K562 (cell line): ENCODE results near the gene TEX261. TPM values are rescaled to one million over a fixed set of nuclear protein-coding genes. Genes with fewer than 3 reads are reported as not detected.

ENCODE experiments used
- ATAC-seq: fragments of 200-7000 bp; cut with Tn5 transposase; 3 replicates; pipeline ENCODE4 v1.9.1; 2020; ENCODE audit warnings: moderate library complexity
- BruUV-seq: library from RNA; stranded (reverse); fragments of 400-500 nt; replicated peaks from 2 replicates; lab custom pipeline; 2021; lab: Mats Ljungman, UMichigan
- CTCF ChIA-PET: fragments of 300-600 bp; formaldehyde crosslinking; extraction: SDS; loops from one replicate; lab custom pipeline; 2021; ENCODE audit warnings: low intra/inter-chr PET ratio; lab: Yijun Ruan, JAX
- POLR2A ChIA-PET: fragments of 300-600, 350-650 bp; sonication (Branson Sonifier 250); formaldehyde crosslinking; extraction: SDS; loops from one replicate; lab custom pipeline; 2021; ENCODE audit warnings: antibody characterized with exemption, inconsistent platforms; lab: Yijun Ruan, JAX
- DNase-seq, 4 experiments: peaks; one replicate each; pipeline versions ENCODE4 v3.0.0 to v3.0.0-alpha.2; 2011 to 2018; ENCODE audit warnings: low spot score in 3 of 4, mixed read lengths in 3 of 4; ENCODE audit errors: extremely low read depth in 1 of 4
- FAIRE-seq: peaks from 2 replicates; lab custom pipeline; 2011; peaks lifted over from hg19 to GRCh38; lab: Jason Lieb, UNC
- H2AFZ ChIP-seq: 2 replicates; pipeline ENCODE4 v1.6.0; 2011; ENCODE audit warnings: low read depth, low read length, control low read depth, inconsistent platforms
- H3K27ac ChIP-seq: fragments of 200-600 bp; 3 replicates; pipeline ENCODE4 v1.8.0; 2011; ENCODE audit warnings: low read depth, mild to moderate bottlenecking, control low read depth, inconsistent platforms, low read length, moderate library complexity, mixed read lengths; ENCODE audit errors: extremely low read depth
- H3K27me3 ChIP-seq, 2 experiments: fragments of 300-600 bp in 1 of 2; 2 replicates in 1 of 2; 3 replicates in 1 of 2; pipeline versions ENCODE4 v1.6.0 to v1.8.0; 2011; ENCODE audit warnings: inconsistent platforms in 2 of 2, low read length in 2 of 2, mild to moderate bottlenecking in 1 of 2, mixed read lengths in 1 of 2, moderate library complexity in 1 of 2; ENCODE audit not compliant: control insufficient read depth in 2 of 2, insufficient read depth in 2 of 2
- H3K36me3 ChIP-seq: fragments of 300-600 bp; 3 replicates; pipeline ENCODE4 v1.8.0; 2011; ENCODE audit warnings: mild to moderate bottlenecking, low read length, inconsistent platforms; ENCODE audit not compliant: control insufficient read depth, insufficient read depth
- H3K4me1 ChIP-seq, 2 experiments: fragments of 200-600 bp in 1 of 2; replicated peaks in 1 of 2; 2 replicates in 1 of 2; 3 replicates in 1 of 2; pipeline versions ENCODE4 v1.5.1 to v1.8.0; 2011; ENCODE audit warnings: inconsistent platforms in 2 of 2, low read length in 2 of 2, mild to moderate bottlenecking in 1 of 2, mixed read lengths in 1 of 2, moderate library complexity in 1 of 2; ENCODE audit not compliant: control insufficient read depth in 2 of 2, insufficient read depth in 2 of 2
- H3K4me2 ChIP-seq: 2 replicates; pipeline ENCODE4 v1.6.1; 2011; ENCODE audit warnings: low read length, control low read depth, inconsistent platforms, mixed read lengths; ENCODE audit not compliant: insufficient read depth
- H3K4me3 ChIP-seq: fragments of 200-600 bp; sonication (generic), shearing (Covaris generic); 2 replicates; pipeline ENCODE4 v1.5.1; 2016; ENCODE audit warnings: control low read depth, inconsistent platforms
- H3K79me2 ChIP-seq: fragments of 200-600 bp; 3 replicates; pipeline ENCODE4 v1.8.0; 2011; ENCODE audit warnings: low read length, inconsistent platforms; ENCODE audit not compliant: control insufficient read depth, insufficient read depth
- H3K9ac ChIP-seq, 2 experiments: 2 replicates each; pipeline versions ENCODE4 v1.6.0 to v1.6.1; 2011; ENCODE audit warnings: low read depth in 2 of 2, low read length in 2 of 2, control low read depth in 1 of 2, inconsistent platforms in 1 of 2, mild to moderate bottlenecking in 1 of 2, mixed read lengths in 1 of 2; ENCODE audit not compliant: insufficient read depth in 1 of 2
- H3K9me1 ChIP-seq: one replicate; pipeline ENCODE4 v1.6.0; 2011; ENCODE audit warnings: inconsistent platforms, mild to moderate bottlenecking, low read length, moderate library complexity; ENCODE audit not compliant: control insufficient read depth, insufficient read depth
- H3K9me3 ChIP-seq: replicated peaks from 2 replicates; pipeline ENCODE4 v1.5.1; 2011; ENCODE audit warnings: low read depth, low read length, inconsistent platforms; ENCODE audit not compliant: control insufficient read depth, insufficient read depth
- H4K20me1 ChIP-seq: replicated peaks from 2 replicates; pipeline ENCODE4 v1.6.1; 2011; ENCODE audit warnings: low read length, inconsistent platforms, mixed read lengths; ENCODE audit not compliant: control insufficient read depth, insufficient read depth
- PHF8 ChIP-seq: fragments of 200-600 bp; sonication (generic); IDR thresholded peaks from 2 replicates; pipeline ENCODE4 v1.6.1; 2012; ENCODE audit warnings: mixed run types, mild to moderate bottlenecking, inconsistent platforms, low read length, moderate library complexity, borderline replicate concordance
- WGBS: fragments of 100-300 bp; shearing (Covaris generic); methylation state at CpG from one replicate; pipeline ENCODE4 v1.1.6; 2016; ENCODE audit warnings: low coverage, mixed read lengths; ENCODE audit not compliant: insufficient coverage; ENCODE audit errors: missing lambda C conversion rate; 5-methylcytosine and 5-hydroxymethylcytosine counted together
- in situ Hi-C: fragments of 300-500 bp; cut with MboI; formaldehyde crosslinking; loops from 4 replicates; pipeline ENCODE4 v1.15.0; 2018; ENCODE audit warnings: inconsistent platforms, mixed read lengths
- intact Hi-C: fragments of 100-400 bp; cut with micrococcal nuclease; formaldehyde crosslinking; loops from 2 replicates; pipeline ENCODE4 v1.14.2; 2022
- polyA plus RNA-seq, 8 experiments: library from polyadenylated mRNA; depleted of rRNA in 4 of 8; stranded (reverse) in 5 of 8; unstranded in 3 of 8; fragments of >200 nt; fragmentation: Nextera tagmentation in 2 of 8; fragmentation: Illumina TruSeq in 1 of 8; extraction: Ambion mirVana in 2 of 8; extraction: Trizol in 1 of 8; gene quantifications; 2 replicates each; pipeline versions ENCODE4 v1.2.1 to v1.2.3, GENCODE V29; 2011 to 2014; ENCODE audit warnings: inconsistent platforms in 1 of 8, missing spikeins in 1 of 8
- total RNA-seq, 7 experiments: library from RNA; depleted of rRNA in 6 of 7; stranded (reverse); fragments of >200 nt in 6 of 7; fragmentation: Illumina TruSeq in 2 of 7; extraction: Trizol in 2 of 7; gene quantifications; 2 replicates each; pipeline versions ENCODE4 v1.2.1 to v1.2.3, GENCODE V29; 2011 to 2021; ENCODE audit warnings: low replicate concordance in 1 of 7
- TF ChIP-seq, protein P1 (sequence below): sonication (generic); formaldehyde crosslinking; IDR thresholded peaks from 2 replicates; pipeline ENCODE4 v1.8.0; 2023; ENCODE audit warnings: missing genetic modification reagents, mild to moderate bottlenecking, borderline replicate concordance

TEX261 gene
- total and polyA plus RNA-seq, 9 of the 15 experiments (the other 6 are each of a cell fraction or from before 2014, with no cell fraction given), result 11.9 to 110 (median 51.9) TPM

DNA sequence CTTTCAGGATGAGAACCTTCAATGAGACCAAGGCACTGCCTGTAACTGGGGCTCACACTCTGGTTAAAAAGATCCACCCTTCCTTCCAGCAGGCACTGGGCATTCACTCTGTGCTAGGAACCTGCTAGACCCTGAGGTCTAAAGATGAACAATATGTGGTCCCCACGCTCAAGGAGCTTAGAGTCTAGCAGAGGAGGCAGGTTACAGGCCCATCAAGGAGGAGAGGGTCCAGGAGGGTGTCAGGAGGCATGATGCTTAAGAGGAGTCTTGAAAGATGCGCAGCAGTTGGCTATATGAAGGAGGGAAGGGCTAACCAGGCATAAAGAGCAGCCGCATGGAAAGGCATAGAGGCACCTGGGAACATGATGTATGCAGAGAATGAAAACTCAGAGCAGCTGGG lies 11.7 kb downstream of the TEX261 start:
- CTCF ChIA-PET, result no interaction called here
- WGBS, result 67% methylated on average over 3 of the region's 3 CpGs
- ATAC-seq (no peak), FAIRE-seq (no peak), DNase-seq (no peak)
- peaks cover 0 to 12% of the 10 kb centered on the region in 2 experiments; a peak in 2 of 5 replicates for H3K4me1 ChIP-seq
- no peaks in the 10 kb centered on the region for H3K79me2 ChIP-seq
- no peaks in the 10 kb centered on the region; the same call in 1 of the 2 replicates for H3K9me3 ChIP-seq
- H2AFZ ChIP-seq, result no peak overlapping the region
- peaks cover 26% of the 10 kb centered on the region for H3K36me3 ChIP-seq
- no peak overlapping the region for H3K27ac ChIP-seq
- POLR2A ChIA-PET, result no interaction called here
- H3K4me3 ChIP-seq, result no peak overlapping the region
- intact Hi-C loops, result no loop called here
- BruUV-seq, result no TSS peak
- no peaks in the 10 kb centered on the region for H3K9me1 ChIP-seq
- H3K9ac ChIP-seq, result no peak overlapping the region
- H3K4me2 ChIP-seq, result no peak overlapping the region
- TF ChIP-seq, protein P1, sequence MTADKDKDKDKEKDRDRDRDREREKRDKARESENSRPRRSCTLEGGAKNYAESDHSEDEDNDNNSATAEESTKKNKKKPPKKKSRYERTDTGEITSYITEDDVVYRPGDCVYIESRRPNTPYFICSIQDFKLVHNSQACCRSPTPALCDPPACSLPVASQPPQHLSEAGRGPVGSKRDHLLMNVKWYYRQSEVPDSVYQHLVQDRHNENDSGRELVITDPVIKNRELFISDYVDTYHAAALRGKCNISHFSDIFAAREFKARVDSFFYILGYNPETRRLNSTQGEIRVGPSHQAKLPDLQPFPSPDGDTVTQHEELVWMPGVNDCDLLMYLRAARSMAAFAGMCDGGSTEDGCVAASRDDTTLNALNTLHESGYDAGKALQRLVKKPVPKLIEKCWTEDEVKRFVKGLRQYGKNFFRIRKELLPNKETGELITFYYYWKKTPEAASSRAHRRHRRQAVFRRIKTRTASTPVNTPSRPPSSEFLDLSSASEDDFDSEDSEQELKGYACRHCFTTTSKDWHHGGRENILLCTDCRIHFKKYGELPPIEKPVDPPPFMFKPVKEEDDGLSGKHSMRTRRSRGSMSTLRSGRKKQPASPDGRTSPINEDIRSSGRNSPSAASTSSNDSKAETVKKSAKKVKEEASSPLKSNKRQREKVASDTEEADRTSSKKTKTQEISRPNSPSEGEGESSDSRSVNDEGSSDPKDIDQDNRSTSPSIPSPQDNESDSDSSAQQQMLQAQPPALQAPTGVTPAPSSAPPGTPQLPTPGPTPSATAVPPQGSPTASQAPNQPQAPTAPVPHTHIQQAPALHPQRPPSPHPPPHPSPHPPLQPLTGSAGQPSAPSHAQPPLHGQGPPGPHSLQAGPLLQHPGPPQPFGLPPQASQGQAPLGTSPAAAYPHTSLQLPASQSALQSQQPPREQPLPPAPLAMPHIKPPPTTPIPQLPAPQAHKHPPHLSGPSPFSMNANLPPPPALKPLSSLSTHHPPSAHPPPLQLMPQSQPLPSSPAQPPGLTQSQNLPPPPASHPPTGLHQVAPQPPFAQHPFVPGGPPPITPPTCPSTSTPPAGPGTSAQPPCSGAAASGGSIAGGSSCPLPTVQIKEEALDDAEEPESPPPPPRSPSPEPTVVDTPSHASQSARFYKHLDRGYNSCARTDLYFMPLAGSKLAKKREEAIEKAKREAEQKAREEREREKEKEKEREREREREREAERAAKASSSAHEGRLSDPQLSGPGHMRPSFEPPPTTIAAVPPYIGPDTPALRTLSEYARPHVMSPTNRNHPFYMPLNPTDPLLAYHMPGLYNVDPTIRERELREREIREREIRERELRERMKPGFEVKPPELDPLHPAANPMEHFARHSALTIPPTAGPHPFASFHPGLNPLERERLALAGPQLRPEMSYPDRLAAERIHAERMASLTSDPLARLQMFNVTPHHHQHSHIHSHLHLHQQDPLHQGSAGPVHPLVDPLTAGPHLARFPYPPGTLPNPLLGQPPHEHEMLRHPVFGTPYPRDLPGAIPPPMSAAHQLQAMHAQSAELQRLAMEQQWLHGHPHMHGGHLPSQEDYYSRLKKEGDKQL (CRISPR knock-in tag), result no peak
- TF ChIP-seq PHF8, result 0 out of 2 replicates have a peak, but pooled peaks have one; percentile 1
- H3K27me3 ChIP-seq, result no peaks in the 10 kb centered on the region
- 0 out of 2 replicates have a peak, but pooled peaks cover 3% of the 10 kb centered on the region for H4K20me1 ChIP-seq
- in situ Hi-C loops, result no loop called here
